NT2/D1 (cell line): ENCODE results near the gene PPP1R12B.
"Not testable (repeated sequence)": the region's sequence is repeated elsewhere in the genome, so short reads cannot be mapped to it uniquely, and the experiment has no call there.

Source experiments
- SUZ12 ChIP-seq: IDR thresholded peaks from 2 replicates; pipeline ENCODE4 v1.6.1; 2011; ENCODE audit not compliant: insufficient read length, insufficient read depth; ENCODE audit errors: extremely low read depth
- YY1 ChIP-seq: IDR thresholded peaks from 2 replicates; pipeline ENCODE4 v1.6.1; 2011; ENCODE audit not compliant: insufficient read length, insufficient read depth
- ZNF274 ChIP-seq: IDR thresholded peaks from 2 replicates; pipeline ENCODE4 v1.6.1; 2011; ENCODE audit warnings: mild to moderate bottlenecking, low read depth, low read length

DNA sequence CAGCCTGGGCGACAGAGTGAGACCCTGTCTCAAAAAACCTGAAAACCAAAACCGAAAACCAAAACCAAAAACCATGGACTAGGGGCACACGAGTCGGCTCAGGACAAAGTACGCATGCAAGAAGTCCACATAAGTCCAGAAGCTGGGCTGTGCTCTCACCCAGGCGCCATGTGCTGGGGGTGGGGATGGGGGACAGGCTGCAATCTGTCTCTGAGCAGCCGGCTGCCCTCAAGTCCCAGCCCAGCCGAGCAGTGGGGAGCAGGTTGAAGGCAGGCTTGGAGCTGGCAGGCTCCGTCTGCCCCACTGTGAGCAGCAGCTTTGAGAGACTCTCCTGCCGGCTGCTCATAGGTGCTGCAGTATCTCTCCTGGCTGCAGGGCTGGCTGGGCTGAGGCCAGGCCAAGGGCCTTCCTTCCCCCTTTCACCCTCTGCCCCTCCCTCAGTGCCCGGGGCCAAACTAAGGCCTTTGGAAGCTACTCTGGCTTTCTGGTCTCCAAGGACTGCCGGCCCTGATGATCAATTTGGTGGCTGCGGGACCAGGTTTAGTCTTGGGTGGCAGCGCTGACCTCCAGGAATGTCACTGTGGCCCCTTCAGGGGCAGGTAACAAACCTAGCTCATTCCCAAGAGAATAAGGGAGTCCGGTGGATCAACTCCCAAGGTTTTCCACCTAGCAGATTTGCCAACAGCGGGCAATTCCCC lies 289.0 kb downstream of the PPP1R12B start:
- TF ChIP-seq ZNF274, SUZ12, YY1: not testable (repeated sequence)
